Measurements from ENCODE around the gene LRRK2.

Gene LRRK2

DNA sequence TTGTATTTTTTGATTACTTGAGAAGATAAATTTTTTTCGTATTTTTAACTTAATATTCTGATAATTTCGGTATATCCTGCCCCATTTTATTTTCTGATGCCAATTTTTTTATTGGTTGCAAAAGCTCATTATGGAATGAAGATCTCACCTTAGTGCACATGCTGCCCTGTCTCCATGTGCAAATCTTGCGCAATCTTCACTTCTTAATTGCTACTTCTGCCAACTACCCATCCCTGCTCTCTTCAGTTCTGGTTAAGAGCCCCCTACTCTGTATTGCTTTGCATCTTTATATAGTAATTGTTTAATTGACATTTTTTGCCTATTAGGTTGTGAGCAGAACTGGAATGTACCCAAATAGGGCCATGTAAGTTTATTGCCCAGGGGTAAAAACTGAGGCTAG, 20.5 kb upstream of the LRRK2 start:
- Histone ChIP-seq H2AFZ (ENCODE audit: low read length) (no peak overlapping the region), H3K4me2 (ENCODE audit: low read depth, low read length) (no peak overlapping the region), H4K20me1 (ENCODE audit: insufficient read depth, low read length) (no peaks in the 10 kb centered on the region), H3K36me3 (replicated peaks; ENCODE audit: insufficient read depth, low read length) (no peaks in the 10 kb centered on the region), H3K4me1 (ENCODE audit: low read length) (peaks cover 15% of the 10 kb centered on the region; the same call in 1 of the 2 replicates), H3F3A (ENCODE audit: insufficient read depth, low read length) (peaks cover 10% of the 10 kb centered on the region; the same call in 1 of the 2 replicates), H3K27me3 (replicated peaks; ENCODE audit: insufficient read depth, low read length) (no peaks in the 10 kb centered on the region), H3K9me2 (replicated peaks; ENCODE audit: insufficient read depth, low read length) (no peaks in the 10 kb centered on the region), H3K4me3 (ENCODE audit: low read length) (no peak overlapping the region), H3K27ac (ENCODE audit: low read length) (no peak overlapping the region), H3K9me3 (replicated peaks; ENCODE audit: insufficient read depth, low read length) (no peaks in the 10 kb centered on the region), H3K79me2 (ENCODE audit: low read length) (no peaks in the 10 kb centered on the region), H3K9ac (ENCODE audit: low read length) (no peak overlapping the region)
- DNase-seq, result no peak
- TF ChIP-seq EZH2 (optimal IDR thresholded peaks at IDR 0.05; ENCODE audit: low read depth, low read length) (no peak), EZH2phosphoT487 (IDR thresholded peaks at IDR 0.05; ENCODE audit: low read length) (no peak)
- TF ChIP-seq, protein P1, sequence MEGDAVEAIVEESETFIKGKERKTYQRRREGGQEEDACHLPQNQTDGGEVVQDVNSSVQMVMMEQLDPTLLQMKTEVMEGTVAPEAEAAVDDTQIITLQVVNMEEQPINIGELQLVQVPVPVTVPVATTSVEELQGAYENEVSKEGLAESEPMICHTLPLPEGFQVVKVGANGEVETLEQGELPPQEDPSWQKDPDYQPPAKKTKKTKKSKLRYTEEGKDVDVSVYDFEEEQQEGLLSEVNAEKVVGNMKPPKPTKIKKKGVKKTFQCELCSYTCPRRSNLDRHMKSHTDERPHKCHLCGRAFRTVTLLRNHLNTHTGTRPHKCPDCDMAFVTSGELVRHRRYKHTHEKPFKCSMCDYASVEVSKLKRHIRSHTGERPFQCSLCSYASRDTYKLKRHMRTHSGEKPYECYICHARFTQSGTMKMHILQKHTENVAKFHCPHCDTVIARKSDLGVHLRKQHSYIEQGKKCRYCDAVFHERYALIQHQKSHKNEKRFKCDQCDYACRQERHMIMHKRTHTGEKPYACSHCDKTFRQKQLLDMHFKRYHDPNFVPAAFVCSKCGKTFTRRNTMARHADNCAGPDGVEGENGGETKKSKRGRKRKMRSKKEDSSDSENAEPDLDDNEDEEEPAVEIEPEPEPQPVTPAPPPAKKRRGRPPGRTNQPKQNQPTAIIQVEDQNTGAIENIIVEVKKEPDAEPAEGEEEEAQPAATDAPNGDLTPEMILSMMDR (IDR thresholded peaks at IDR 0.05; ENCODE audit: low read length), result no peak

DNA sequence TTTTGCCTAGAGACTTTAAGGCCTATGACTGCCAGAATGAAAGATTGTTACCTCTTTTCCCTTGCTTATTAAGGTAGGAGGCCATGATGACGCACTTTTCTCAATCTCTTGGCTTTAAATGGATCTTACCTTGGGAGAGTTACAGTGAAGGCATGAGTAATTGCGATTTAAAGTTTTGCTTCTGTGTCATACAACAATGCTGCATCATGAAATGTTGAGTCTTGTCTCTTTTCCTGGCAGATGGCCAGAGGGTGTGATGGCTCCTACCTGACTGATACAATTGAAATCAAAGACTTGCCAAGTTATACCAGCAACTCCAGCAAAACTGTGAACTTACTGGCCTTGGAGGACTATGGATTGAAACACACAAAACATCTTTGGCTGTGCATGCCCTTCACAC, 17.2 kb upstream of the LRRK2 start:
- no peak for TF ChIP-seq EZH2 (optimal IDR thresholded peaks at IDR 0.05; ENCODE audit: low read depth, low read length)
- TF ChIP-seq, protein P1 (IDR thresholded peaks at IDR 0.05; ENCODE audit: low read length), result no peak
- no peak for TF ChIP-seq EZH2phosphoT487 (IDR thresholded peaks at IDR 0.05; ENCODE audit: low read length)
- H4K20me1 ChIP-seq (ENCODE audit: insufficient read depth, low read length), result no peaks in the 10 kb centered on the region
- no peak overlapping the region for H3K27ac ChIP-seq (ENCODE audit: low read length)
- no peak overlapping the region for H3K4me3 ChIP-seq (ENCODE audit: low read length)
- H3K4me2 ChIP-seq (ENCODE audit: low read depth, low read length), result no peak overlapping the region
- no peaks in the 10 kb centered on the region for H3K79me2 ChIP-seq (ENCODE audit: low read length)
- no peak for DNase-seq
- H3K4me1 ChIP-seq (ENCODE audit: low read length), result peaks cover 13% of the 10 kb centered on the region; the same call in 1 of the 2 replicates
- peaks cover 10% of the 10 kb centered on the region; the same call in 1 of the 2 replicates for H3F3A ChIP-seq (ENCODE audit: insufficient read depth, low read length)
- H3K27me3 ChIP-seq (replicated peaks; ENCODE audit: insufficient read depth, low read length), result no peaks in the 10 kb centered on the region
- no peak overlapping the region for H3K9ac ChIP-seq (ENCODE audit: low read length)
- no peaks in the 10 kb centered on the region for H3K9me2 ChIP-seq (replicated peaks; ENCODE audit: insufficient read depth, low read length)
- H2AFZ ChIP-seq (ENCODE audit: low read length), result no peak overlapping the region
- no peaks in the 10 kb centered on the region for H3K36me3 ChIP-seq (replicated peaks; ENCODE audit: insufficient read depth, low read length)
- H3K9me3 ChIP-seq (replicated peaks; ENCODE audit: insufficient read depth, low read length), result no peaks in the 10 kb centered on the region

DNA sequence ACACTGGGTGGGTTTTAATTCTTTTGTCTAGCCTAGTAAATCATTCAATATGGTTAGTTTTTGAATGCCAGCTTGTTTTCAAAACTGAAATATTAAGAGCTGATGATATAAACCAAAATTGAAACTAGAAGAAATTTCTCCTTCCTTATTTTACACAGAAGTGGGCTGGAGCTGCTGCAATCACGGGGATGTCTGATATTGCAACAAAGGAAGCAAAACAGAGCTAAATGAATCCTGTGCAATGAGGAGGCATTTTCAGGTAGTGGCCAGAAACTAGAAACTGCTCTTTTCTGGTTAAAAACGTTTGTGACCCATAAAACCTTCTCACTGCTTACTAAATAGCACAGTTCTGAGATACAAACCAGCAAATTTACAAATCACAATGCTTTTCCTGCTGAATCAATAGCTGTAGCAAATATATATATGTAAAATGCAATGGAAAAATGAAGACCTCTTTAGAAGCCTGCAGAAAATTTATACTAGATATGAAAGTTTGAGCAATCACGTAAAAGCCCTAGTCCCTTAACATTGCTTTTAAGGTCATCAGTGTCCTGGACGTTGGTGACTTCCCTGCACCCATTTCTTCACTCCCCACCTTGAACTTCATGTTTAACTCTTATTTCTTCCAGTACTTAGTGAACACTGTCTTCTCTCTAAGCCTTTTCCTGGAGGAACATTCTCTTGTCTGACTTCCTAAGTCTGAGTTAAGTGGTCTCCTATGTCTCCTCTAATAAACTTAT, 15.9 kb upstream of the LRRK2 start:
- peaks cover 10% of the 10 kb centered on the region; the same call in 1 of the 2 replicates for H3F3A ChIP-seq (ENCODE audit: insufficient read depth, low read length)
- H3K4me3 ChIP-seq (ENCODE audit: low read length), result no peak overlapping the region
- H3K27ac ChIP-seq (ENCODE audit: low read length), result no peak overlapping the region
- H3K9ac ChIP-seq (ENCODE audit: low read length), result no peak overlapping the region
- H3K36me3 ChIP-seq (replicated peaks; ENCODE audit: insufficient read depth, low read length), result no peaks in the 10 kb centered on the region
- DNase-seq, result peak; percentile 40
- H3K9me3 ChIP-seq (replicated peaks; ENCODE audit: insufficient read depth, low read length), result no peaks in the 10 kb centered on the region
- no peak for TF ChIP-seq EZH2 (optimal IDR thresholded peaks at IDR 0.05; ENCODE audit: low read depth, low read length)
- TF ChIP-seq EZH2phosphoT487 (IDR thresholded peaks at IDR 0.05; ENCODE audit: low read length), result no peak
- TF ChIP-seq, protein P1 (IDR thresholded peaks at IDR 0.05; ENCODE audit: low read length), result no peak
- no peak overlapping the region for H2AFZ ChIP-seq (ENCODE audit: low read length)
- H3K79me2 ChIP-seq (ENCODE audit: low read length), result no peaks in the 10 kb centered on the region
- H4K20me1 ChIP-seq (ENCODE audit: insufficient read depth, low read length), result no peaks in the 10 kb centered on the region
- peak overlapping the region; percentile 29 for H3K4me2 ChIP-seq (ENCODE audit: low read depth, low read length)
- no peaks in the 10 kb centered on the region for H3K27me3 ChIP-seq (replicated peaks; ENCODE audit: insufficient read depth, low read length)
- no peaks in the 10 kb centered on the region for H3K9me2 ChIP-seq (replicated peaks; ENCODE audit: insufficient read depth, low read length)
- H3K4me1 ChIP-seq (ENCODE audit: low read length), result peaks cover 13% of the 10 kb centered on the region; the same call in 1 of the 2 replicates

Measured in MM.1S (cell line).